ENCODE data around the gene CHPF2.

The CHPF2 gene

DNA sequence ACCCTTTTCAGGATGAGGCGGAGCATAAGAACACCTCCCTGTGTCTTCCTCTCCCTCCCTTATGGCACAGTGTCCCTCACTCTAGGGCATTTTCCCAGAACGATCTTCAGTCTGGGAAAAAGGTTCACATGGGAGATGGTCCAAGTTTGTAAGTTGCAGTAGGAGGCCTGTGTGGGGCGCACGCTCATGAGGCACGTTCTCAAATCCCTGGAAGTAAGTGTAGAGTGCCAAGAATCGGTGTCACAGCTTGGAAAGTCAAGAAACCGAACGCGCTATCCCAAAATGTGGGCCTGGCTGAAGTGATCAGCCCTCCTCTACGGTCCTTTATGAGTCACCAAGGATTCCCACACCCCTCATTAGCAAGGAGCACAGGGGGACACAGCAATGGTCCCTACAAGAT is 40.1 kb downstream of the CHPF2 start:
- no peaks in the 10 kb centered on the region for H3K36me3 ChIP-seq (ENCODE audit: control insufficient read depth, insufficient read depth, low read length)
- 79 to 83% methylated on average over 9 of the region's 10 CpGs for WGBS, 2 experiments (ENCODE audit: insufficient coverage in 2 of 2)
- no peak overlapping the region for H3K27ac ChIP-seq (ENCODE audit: low read depth, low read length, severe bottlenecking)
- H3K4me3 ChIP-seq (ENCODE audit: extremely low read depth, insufficient read depth, low read length, poor library complexity, severe bottlenecking): no peak overlapping the region
- no peaks in the 10 kb centered on the region for H3K4me1 ChIP-seq (ENCODE audit: control insufficient read depth, insufficient read depth, low read length, poor library complexity, severe bottlenecking)
- no peaks in the 10 kb centered on the region for H3K9me3 ChIP-seq (ENCODE audit: control insufficient read depth, low read length)

- Histone ChIP-seq H3K36me3 (ENCODE audit: control insufficient read depth, insufficient read depth, low read length) (no peaks in the 10 kb centered on the region), H3K4me1 (ENCODE audit: control insufficient read depth, insufficient read depth, low read length, poor library complexity, severe bottlenecking) (no peaks in the 10 kb centered on the region), H3K27ac (ENCODE audit: low read depth, low read length, severe bottlenecking) (no peak overlapping the region), H3K4me3 (ENCODE audit: extremely low read depth, insufficient read depth, low read length, poor library complexity, severe bottlenecking) (no peak overlapping the region), H3K9me3 (ENCODE audit: control insufficient read depth, low read length) (no peaks in the 10 kb centered on the region)
- 88 to 94% methylated on average over 5 to 7 of the region's 7 CpGs for WGBS, 2 experiments (ENCODE audit: insufficient coverage in 2 of 2)
Observed at GRCh38 chr7:151272877-151273276, 40.6 kb downstream of the CHPF2 start.

GRCh38 chr7:151273651-151274390 is 41.5 kb downstream of the CHPF2 start:
- H3K27ac ChIP-seq (ENCODE audit: low read depth, low read length, severe bottlenecking): no peak overlapping the region
- no peaks in the 10 kb centered on the region for H3K36me3 ChIP-seq (ENCODE audit: control insufficient read depth, insufficient read depth, low read length)
- no peaks in the 10 kb centered on the region for H3K9me3 ChIP-seq (ENCODE audit: control insufficient read depth, low read length)
- no peak overlapping the region for H3K4me3 ChIP-seq (ENCODE audit: extremely low read depth, insufficient read depth, low read length, poor library complexity, severe bottlenecking)
- H3K4me1 ChIP-seq (ENCODE audit: control insufficient read depth, insufficient read depth, low read length, poor library complexity, severe bottlenecking): no peaks in the 10 kb centered on the region
- 87 to 92% methylated on average over 6 to 8 of the region's 9 CpGs for WGBS, 2 experiments (ENCODE audit: insufficient coverage in 2 of 2)

DNA sequence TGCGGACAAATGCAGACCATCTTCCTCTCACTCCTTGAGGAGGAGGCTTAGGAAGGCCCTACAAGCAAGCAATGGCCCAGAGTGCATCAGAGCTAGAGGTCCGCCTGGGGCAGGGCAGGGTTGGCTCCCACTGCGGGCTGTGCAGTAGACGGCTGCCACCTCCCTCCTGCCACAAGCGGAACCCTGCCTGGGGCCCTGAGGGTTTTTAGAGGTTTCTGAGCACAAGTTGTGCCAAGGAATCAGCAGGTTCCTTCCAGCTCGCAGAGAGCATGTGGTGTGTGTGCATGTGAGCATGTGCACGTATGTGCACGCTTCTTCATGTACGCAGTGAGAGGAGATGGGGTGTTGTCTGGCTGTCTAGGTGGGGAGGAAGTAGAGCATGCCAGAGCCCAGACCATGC is 42.1 kb downstream of the CHPF2 start:
- 93 to 97% methylated on average over 7 to 9 of the region's 9 CpGs for WGBS, 2 experiments (ENCODE audit: insufficient coverage in 2 of 2)
- no peak overlapping the region for H3K4me3 ChIP-seq (ENCODE audit: extremely low read depth, insufficient read depth, low read length, poor library complexity, severe bottlenecking)
- no peaks in the 10 kb centered on the region for H3K36me3 ChIP-seq (ENCODE audit: control insufficient read depth, insufficient read depth, low read length)
- no peaks in the 10 kb centered on the region for H3K9me3 ChIP-seq (ENCODE audit: control insufficient read depth, low read length)
- H3K4me1 ChIP-seq (ENCODE audit: control insufficient read depth, insufficient read depth, low read length, poor library complexity, severe bottlenecking): no peaks in the 10 kb centered on the region
- no peak overlapping the region for H3K27ac ChIP-seq (ENCODE audit: low read depth, low read length, severe bottlenecking)

- H3K4me1 ChIP-seq (ENCODE audit: control insufficient read depth, insufficient read depth, low read length, poor library complexity, severe bottlenecking): no peaks in the 10 kb centered on the region
Observed at GRCh38 chr7:151274936-151275812, 42.9 kb downstream of the CHPF2 start.

DNA sequence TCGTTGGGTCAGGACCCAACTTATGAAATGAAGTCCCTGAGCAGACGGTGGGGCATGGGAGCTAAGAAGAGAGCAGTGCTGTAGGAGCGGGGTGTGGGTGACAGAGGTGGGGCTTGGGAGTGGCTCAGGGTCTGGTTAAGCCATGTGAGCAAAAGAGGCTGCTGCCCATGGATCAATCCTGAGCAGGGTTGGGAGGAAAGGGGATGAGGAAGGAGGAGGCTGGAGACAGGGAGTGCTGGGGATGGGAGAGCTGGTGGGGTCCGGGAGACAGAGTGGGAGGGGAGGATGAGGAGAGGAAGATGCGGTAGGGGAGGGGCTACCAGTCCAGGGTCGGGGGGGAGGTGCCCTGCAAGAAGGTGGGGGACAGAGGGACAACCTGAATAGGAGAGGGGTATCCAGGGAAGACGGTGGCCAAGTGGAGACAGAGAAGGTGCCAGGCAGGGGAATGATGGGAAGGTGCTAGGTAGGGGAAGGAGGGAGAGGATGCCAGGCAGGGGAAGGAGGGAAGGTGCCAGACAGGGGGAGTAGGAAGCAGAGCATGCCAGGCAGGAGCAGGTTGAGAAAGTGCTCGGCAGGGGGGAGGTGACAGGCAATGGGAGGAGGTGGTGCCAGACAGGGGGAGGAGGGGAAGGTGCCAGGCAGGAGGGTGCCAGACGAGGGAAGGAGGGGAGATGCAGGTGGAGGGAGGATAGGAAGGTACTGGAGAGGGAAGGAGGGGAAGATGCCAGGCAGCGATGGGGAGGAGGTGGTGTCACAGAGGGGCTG is 43.7 kb downstream of the CHPF2 start:
- no peaks in the 10 kb centered on the region for H3K9me3 ChIP-seq (ENCODE audit: control insufficient read depth, low read length)
- WGBS, 2 experiments (ENCODE audit: insufficient coverage in 2 of 2): 33% methylated on average over 9 to 10 of the region's 10 CpGs
- no peaks in the 10 kb centered on the region for H3K4me1 ChIP-seq (ENCODE audit: control insufficient read depth, insufficient read depth, low read length, poor library complexity, severe bottlenecking)
- no peak overlapping the region for H3K27ac ChIP-seq (ENCODE audit: low read depth, low read length, severe bottlenecking)
- no peaks in the 10 kb centered on the region for H3K36me3 ChIP-seq (ENCODE audit: control insufficient read depth, insufficient read depth, low read length)
- no peak overlapping the region for H3K4me3 ChIP-seq (ENCODE audit: extremely low read depth, insufficient read depth, low read length, poor library complexity, severe bottlenecking)

More at GRCh38 chr7:151274936-151275812, 42.9 kb downstream of the CHPF2 start:
- 81 to 88% methylated on average over 13 to 17 of the region's 17 CpGs for WGBS, 2 experiments (ENCODE audit: insufficient coverage in 2 of 2)
- no peaks in the 10 kb centered on the region for H3K36me3 ChIP-seq (ENCODE audit: control insufficient read depth, insufficient read depth, low read length)
- no peak overlapping the region for H3K4me3 ChIP-seq (ENCODE audit: extremely low read depth, insufficient read depth, low read length, poor library complexity, severe bottlenecking)
- no peaks in the 10 kb centered on the region for H3K9me3 ChIP-seq (ENCODE audit: control insufficient read depth, low read length)
- no peak overlapping the region for H3K27ac ChIP-seq (ENCODE audit: low read depth, low read length, severe bottlenecking)

DNA sequence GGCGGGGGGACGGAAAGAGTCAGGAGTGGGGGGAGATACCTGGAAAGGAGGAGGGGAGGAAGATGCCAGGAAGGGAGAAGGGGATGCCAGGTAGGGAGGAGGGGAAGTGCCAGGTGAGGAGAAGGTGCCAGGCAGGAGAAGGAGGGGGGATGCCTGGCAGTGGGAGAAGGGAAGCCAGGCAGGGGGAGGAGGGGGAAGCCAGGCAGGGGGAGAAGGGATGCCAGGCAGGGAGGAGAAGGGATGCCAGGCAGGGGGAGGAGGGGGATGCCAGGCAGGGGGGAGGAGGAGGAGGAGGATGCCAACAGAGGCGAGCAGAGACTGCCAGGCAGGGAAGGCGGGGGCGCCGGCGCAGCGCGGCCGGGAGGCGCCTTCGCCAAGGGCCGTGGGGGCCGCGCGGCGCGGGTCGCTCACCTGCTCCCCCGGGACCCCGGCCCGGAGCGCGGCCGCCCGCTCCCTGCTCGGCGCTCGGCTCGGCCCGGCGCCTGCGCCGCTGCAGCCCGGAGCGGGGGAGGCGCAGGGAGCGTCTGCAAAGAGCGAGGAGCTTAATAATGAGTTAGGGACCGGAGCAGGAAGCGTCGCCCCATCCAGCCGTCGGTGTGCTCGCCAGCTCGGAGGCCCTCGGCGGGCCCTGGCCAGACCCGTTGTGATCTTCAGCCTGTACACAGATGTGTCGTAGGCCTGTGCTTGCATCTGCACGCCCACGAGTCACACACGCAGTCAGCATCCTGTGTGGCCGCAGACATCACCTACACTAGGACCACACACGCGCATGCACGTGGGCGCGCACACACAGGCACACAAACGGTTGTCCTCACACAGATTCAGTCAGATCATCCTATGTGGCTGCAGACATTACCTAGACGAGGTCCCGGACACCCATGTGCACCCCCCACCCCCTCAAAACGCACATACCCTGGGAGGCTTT is 44.6 kb downstream of the CHPF2 start:
- Histone ChIP-seq H3K27ac (ENCODE audit: low read depth, low read length, severe bottlenecking) (no peak overlapping the region), H3K9me3 (ENCODE audit: control insufficient read depth, low read length) (no peaks in the 10 kb centered on the region), H3K4me1 (ENCODE audit: control insufficient read depth, insufficient read depth, low read length, poor library complexity, severe bottlenecking) (no peaks in the 10 kb centered on the region), H3K4me3 (ENCODE audit: extremely low read depth, insufficient read depth, low read length, poor library complexity, severe bottlenecking) (peak overlapping the region; percentile 31), H3K36me3 (ENCODE audit: control insufficient read depth, insufficient read depth, low read length) (no peaks in the 10 kb centered on the region)
- 14 to 15% methylated on average over 54 to 62 of the region's 63 CpGs for WGBS, 2 experiments (ENCODE audit: insufficient coverage in 2 of 2)

GRCh38 chr7:151277631-151278030 is 45.3 kb downstream of the CHPF2 start:
- H3K27ac ChIP-seq (ENCODE audit: low read depth, low read length, severe bottlenecking): no peak overlapping the region
- H3K4me1 ChIP-seq (ENCODE audit: control insufficient read depth, insufficient read depth, low read length, poor library complexity, severe bottlenecking): no peaks in the 10 kb centered on the region
- H3K36me3 ChIP-seq (ENCODE audit: control insufficient read depth, insufficient read depth, low read length): no peaks in the 10 kb centered on the region
- H3K9me3 ChIP-seq (ENCODE audit: control insufficient read depth, low read length): no peaks in the 10 kb centered on the region
- no peak overlapping the region for H3K4me3 ChIP-seq (ENCODE audit: extremely low read depth, insufficient read depth, low read length, poor library complexity, severe bottlenecking)
- 90 to 96% methylated on average over 5 to 8 of the region's 8 CpGs for WGBS, 2 experiments (ENCODE audit: insufficient coverage in 2 of 2)

DNA sequence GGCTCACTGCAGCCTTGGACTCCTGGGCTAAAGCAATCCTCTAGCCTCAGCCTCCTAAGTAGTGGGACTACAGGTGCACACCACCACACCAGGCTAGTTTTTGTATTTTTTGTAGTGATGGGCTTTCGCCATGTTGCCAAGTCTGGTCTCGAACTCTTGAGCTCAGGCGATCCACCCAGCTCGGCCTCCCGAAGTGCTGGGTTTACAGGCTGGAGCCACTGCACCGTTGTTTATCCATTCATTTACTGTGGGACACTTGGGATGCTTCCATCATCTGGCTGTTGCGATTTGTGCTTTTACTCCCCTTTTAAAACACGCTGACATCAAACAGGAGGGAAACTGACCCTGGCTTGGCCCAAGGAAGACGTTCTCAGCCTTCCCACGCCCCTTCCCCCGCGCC is 46.7 kb downstream of the CHPF2 start:
- 83 to 94% methylated on average over 11 to 12 of the region's 12 CpGs for WGBS, 2 experiments (ENCODE audit: insufficient coverage in 2 of 2)
- H3K4me1 ChIP-seq (ENCODE audit: control insufficient read depth, insufficient read depth, low read length, poor library complexity, severe bottlenecking): no peaks in the 10 kb centered on the region
- H3K9me3 ChIP-seq (ENCODE audit: control insufficient read depth, low read length): no peaks in the 10 kb centered on the region
- no peak overlapping the region for H3K27ac ChIP-seq (ENCODE audit: low read depth, low read length, severe bottlenecking)
- no peak overlapping the region for H3K4me3 ChIP-seq (ENCODE audit: extremely low read depth, insufficient read depth, low read length, poor library complexity, severe bottlenecking)
- no peaks in the 10 kb centered on the region for H3K36me3 ChIP-seq (ENCODE audit: control insufficient read depth, insufficient read depth, low read length)

GRCh38 chr7:151279868-151280267 is 47.6 kb downstream of the CHPF2 start:
- H3K36me3 ChIP-seq (ENCODE audit: control insufficient read depth, insufficient read depth, low read length): no peaks in the 10 kb centered on the region
- 82 to 88% methylated on average over 3 to 4 of the region's 5 CpGs for WGBS, 2 experiments (ENCODE audit: insufficient coverage in 2 of 2)
- H3K4me1 ChIP-seq (ENCODE audit: control insufficient read depth, insufficient read depth, low read length, poor library complexity, severe bottlenecking): no peaks in the 10 kb centered on the region
- H3K9me3 ChIP-seq (ENCODE audit: control insufficient read depth, low read length): no peaks in the 10 kb centered on the region
- no peak overlapping the region for H3K27ac ChIP-seq (ENCODE audit: low read depth, low read length, severe bottlenecking)
- H3K4me3 ChIP-seq (ENCODE audit: extremely low read depth, insufficient read depth, low read length, poor library complexity, severe bottlenecking): no peak overlapping the region

All from mesodermal cell (in vitro differentiated cells).